GM19035 (cell line): ENCODE measurements around the gene WDR86.

Experiments used
- ATAC-seq: cut with Tn5 transposase; IDR thresholded peaks from one replicate; pipeline ENCODE4 v1.9.1; 2021; ENCODE audit not compliant: unreplicated experiment

Gene WDR86

DNA sequence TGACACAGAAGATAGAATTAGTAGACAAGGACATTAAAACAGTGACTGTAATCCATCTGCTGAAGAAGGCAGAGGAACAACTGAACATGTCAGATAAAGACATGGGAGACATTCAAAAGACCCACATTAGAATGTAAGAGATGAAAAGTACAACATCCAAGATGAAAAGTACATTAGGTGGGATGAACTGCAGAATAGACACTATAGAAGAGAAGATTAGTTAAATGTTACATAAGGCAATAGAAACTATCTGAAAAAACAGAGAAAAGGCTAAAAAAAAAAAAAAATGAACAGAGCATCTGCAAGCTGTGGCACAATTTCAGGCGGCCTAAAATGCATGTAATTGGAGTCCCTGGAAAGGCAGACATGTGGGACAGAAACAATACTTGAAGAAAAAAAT, 46.7 kb downstream of the WDR86 start:
- ATAC-seq: no peak

- ATAC-seq: no peak
Measured at GRCh38 chr7:151361193-151361959, 48.5 kb downstream of the WDR86 start.

DNA sequence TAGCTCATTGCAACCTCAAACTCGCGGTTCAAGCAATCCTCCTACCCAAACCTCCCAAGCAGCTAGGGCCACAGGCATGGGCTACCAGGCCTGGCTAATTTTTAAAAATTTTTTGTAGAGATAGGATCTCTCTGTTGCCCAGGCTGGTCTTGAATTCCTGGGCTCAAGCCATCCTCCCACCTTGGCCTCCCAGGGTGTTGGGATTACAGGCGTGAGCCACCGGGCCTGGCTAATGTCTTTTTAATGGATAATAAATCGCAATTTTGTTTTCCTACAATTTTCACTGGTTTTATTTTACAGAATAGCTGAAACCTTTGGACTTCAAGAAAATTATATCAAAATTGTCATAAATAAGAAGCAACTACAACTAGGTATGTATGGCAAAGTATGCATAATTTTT, 57.3 kb downstream of the WDR86 start:
- no peak for ATAC-seq

DNA sequence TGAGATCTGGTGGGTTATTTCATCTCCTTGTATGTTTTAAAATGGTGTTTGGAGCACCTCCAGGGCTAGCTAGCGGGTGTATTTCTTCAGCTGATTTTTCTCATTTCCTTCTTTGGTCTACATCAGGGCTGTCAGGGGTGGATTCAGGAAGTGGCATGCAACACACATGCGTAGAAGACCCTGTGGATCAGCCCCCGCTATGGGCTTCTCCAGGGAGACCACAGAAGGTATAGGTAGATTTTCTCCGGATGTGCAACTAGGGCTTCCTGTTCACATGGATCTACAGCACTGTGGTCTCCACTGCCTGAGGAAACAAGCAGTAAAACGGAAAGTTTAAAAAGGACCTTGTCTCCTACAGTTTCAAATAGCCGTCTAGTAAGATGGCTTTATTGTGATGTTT, 57.9 kb downstream of the WDR86 start:
- no peak for ATAC-seq

GRCh38 chr7:151351027-151351426, 58.8 kb downstream of the WDR86 start:
- ATAC-seq: no peak

DNA sequence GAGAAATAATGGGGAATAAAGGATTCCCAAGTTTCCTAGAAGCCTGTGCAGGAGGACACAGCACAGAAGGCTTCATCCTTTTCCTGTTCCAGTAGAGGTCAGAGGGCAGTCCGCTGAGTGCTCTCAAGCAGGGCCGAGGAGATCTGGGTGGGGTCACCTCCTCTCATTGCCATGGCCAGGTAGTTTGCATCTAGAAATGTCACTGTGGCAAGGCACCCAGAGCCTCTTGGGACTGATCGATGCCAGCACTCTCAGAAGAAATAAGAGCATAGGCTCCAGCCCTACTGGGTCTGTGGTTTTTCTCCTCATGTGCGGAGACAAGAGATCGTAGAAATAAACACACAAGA, 60.4 kb downstream of the WDR86 start:
- peak; percentile 53 for ATAC-seq

- ATAC-seq: no peak
Measured at GRCh38 chr7:151348970-151349369, 60.9 kb downstream of the WDR86 start.

- no peak for ATAC-seq
Measured at GRCh38 chr7:151347200-151347599, 62.6 kb downstream of the WDR86 start.

- ATAC-seq: no peak
Measured at GRCh38 chr7:151346470-151346769, 63.4 kb downstream of the WDR86 start.

- no peak for ATAC-seq
Measured at GRCh38 chr7:151345576-151346469, 64.0 kb downstream of the WDR86 start.

- ATAC-seq: no peak
Measured at GRCh38 chr7:151343516-151343915, 66.3 kb downstream of the WDR86 start.

GRCh38 chr7:151342811-151343210, 67.0 kb downstream of the WDR86 start:
- ATAC-seq: peak; percentile 1

- peak; percentile 45 for ATAC-seq
Measured at GRCh38 chr7:151342102-151342646, 67.7 kb downstream of the WDR86 start.

DNA sequence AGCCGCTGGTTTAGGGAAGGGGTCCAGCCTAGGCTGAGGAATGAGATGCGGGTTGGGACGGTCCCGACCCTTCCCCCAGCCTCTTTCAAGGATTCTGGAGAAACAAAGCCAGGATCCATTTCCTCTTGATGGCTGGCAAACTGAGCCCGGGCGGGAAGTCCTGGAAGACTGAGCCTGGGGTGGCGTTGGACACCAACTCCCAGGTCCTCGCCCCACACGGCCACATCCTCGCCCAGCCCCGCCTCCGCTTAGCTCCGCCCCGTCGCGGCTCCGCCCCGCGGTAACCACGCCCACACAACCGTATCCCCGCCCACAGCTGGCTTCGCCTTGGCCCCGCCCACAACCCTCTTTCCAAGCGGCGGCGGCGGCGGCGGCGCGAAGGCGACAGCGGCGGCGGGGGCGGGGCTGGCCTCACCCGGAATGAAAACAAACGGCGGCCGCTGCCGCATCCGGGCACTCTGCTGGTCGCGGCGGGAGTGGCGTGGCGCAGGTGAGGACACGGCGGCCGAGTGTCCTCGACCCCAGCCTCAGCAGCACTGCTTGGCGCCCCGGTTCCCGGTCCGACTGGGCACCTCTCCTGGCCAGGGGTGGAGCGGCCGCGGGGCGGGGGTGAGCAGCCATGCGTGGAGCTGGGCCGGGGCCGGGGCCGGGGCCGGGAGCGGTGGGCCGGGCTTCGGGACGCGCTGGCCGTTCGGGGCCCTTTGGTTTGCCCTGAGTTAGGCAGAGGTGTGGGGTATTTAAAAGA, 68.3 kb downstream of the WDR86 start, which contains the start of gene NUB1:
NUB1 (plus strand) TSS at position 456 of the 745 bp plus-strand sequence. CDS start 3,538 bp downstream, outside the sequence.
- ATAC-seq: peak; percentile 61

- no peak for ATAC-seq
Measured at GRCh38 chr7:151340794-151341356, 69.0 kb downstream of the WDR86 start.

DNA sequence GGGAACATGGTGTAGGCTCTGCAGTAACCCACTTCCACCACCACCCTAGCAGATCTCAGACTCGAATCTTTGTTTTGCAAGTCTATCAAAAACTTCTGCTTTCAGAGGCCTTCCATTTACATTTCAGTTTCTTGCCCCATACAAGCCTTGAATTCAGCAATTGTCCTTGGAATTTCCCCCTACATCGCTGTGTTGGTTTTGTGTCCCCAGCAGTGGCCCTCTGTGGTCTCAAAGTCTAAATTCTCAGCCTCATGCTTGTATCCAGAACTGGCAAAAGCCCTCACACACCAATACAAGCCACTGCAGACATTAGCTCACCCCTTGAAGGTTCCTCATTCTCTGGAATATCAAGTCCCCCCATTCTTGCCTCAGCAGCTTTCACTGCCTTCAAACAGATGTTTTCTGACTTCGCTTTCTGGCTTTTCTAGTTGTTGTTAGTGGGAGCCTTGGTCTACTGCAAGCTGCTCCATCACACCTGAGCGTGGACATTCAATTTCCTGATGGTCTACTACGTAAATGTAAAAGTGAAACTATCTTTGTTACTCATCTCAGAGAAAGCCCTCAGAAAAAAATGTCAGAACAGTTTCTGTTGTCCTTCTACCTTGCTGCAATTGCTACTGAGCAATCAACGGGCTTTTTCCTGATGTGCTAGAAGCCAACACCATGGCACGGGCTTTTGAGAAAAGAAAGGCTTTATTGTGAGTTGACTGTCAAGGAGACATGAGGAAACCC, 70.0 kb downstream of the WDR86 start:
- ATAC-seq: peak; percentile 44

DNA sequence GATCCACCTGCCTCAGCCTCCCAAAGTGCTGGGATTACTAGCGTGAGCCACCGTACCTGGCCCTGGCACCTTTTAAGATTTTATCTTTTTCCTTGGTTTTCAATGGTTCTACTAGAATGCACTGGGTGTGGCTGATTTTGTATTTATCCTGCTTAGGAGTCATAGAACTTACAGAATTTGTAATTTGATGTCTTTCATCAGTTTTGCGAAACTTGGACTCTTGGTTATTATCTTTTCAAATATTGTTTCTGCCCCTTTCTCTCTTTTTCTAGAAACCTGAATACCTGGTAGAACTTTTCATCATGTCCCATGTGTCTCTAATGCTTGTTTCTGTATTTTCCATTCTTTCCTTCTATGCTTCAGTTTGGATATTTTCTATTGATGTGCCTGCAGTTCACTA, 71.0 kb downstream of the WDR86 start:
- no peak for ATAC-seq

- no peak for ATAC-seq
Measured at GRCh38 chr7:151337346-151337745, 72.5 kb downstream of the WDR86 start.

DNA sequence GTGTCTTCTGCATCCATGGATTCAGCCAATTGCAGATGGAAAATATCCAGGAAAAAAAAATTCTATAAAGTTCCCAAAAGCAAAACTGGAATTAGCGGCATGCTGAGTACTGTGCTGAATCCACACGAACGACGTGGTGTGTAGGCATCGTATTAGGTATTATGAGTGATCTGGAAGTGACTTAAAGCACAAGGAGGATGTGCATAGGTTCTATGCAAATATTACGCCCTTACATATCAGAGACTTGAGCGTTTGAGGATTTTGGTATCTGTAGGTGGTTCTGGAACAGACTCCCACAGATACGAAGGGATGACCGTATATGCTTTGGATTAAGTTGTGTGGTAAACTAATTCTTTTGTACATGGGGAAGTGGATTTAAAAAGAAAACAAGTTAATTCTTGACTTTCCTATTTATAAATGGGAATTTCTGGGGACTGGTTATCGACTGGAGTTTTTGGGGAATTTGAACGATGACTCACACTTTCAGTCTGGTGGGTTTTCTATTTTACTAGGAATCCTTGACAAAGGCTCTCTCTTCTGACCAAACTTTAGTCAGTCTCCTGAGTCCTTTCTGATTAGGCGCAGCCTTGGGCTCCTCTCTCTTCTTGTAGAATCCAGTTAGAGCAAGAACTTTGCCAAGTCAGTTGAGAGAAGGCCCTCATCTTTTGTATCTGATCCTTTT, 73.7 kb downstream of the WDR86 start:
- no peak for ATAC-seq

GRCh38 chr7:151334628-151335027, 75.2 kb downstream of the WDR86 start:
- ATAC-seq: no peak
